Loucy (cell line): ENCODE measurements around the gene CTNNAL1.

Source experiments
- EZH2phosphoT487 ChIP-seq: fragments of 200-600 bp; IDR thresholded peaks from 2 replicates; pipeline ENCODE4 v1.6.1; 2018; ENCODE audit warnings: antibody characterized with exemption, mild to moderate bottlenecking, moderate library complexity, borderline replicate concordance
- TF ChIP-seq, protein P1 (sequence below): fragments of 200-600 bp; sonication (generic); conservative IDR thresholded peaks from 2 replicates; pipeline ENCODE4 v1.5.1; 2014; ENCODE audit warnings: mild to moderate bottlenecking, antibody characterized with exemption, low read length

DNA sequence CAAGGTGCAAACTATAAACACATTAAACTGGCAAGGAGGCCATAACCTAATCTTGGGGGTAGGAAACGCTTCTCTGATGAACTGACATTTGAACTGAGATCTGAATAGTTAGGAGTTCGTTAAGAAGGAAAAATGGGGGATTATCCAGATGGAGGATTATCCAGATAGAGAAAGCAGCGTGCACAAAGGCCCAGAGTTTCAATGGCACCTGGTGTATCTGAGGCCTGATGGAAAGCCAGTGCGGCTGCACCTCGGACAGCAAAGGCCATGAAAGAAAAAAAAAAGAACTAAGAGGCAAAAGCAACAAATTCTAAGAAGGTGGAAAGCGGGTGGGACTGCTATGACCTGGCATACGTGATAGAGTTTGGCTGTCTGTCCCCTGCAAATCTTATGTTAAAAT lies 13.0 kb upstream of the CTNNAL1 start:
- TF ChIP-seq, protein P1, sequence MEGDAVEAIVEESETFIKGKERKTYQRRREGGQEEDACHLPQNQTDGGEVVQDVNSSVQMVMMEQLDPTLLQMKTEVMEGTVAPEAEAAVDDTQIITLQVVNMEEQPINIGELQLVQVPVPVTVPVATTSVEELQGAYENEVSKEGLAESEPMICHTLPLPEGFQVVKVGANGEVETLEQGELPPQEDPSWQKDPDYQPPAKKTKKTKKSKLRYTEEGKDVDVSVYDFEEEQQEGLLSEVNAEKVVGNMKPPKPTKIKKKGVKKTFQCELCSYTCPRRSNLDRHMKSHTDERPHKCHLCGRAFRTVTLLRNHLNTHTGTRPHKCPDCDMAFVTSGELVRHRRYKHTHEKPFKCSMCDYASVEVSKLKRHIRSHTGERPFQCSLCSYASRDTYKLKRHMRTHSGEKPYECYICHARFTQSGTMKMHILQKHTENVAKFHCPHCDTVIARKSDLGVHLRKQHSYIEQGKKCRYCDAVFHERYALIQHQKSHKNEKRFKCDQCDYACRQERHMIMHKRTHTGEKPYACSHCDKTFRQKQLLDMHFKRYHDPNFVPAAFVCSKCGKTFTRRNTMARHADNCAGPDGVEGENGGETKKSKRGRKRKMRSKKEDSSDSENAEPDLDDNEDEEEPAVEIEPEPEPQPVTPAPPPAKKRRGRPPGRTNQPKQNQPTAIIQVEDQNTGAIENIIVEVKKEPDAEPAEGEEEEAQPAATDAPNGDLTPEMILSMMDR: no peak
- TF ChIP-seq EZH2phosphoT487: no peak
